Subcutaneous adipose tissue (tissue), 4 donors: Measurements from ENCODE around the gene FBH1. TPM values are rescaled to one million over a fixed set of nuclear protein-coding genes. Genes with fewer than 3 reads are reported as not detected.

Source experiments
- CTCF ChIP-seq: fragments of 450-650 bp; IDR thresholded peaks from one replicate; pipeline ENCODE4 v1.5.1; 2016; ENCODE audit warnings: low read depth, mild to moderate bottlenecking, control low read depth, antibody characterized with exemption, moderate library complexity
- total RNA-seq, 4 donors: library from RNA; depleted of rRNA; stranded (reverse); fragments of >200 nt; gene quantifications; one replicate each; pipeline ENCODE4 v1.1.0, GENCODE V29; 2016

FBH1 gene
- total RNA-seq, 4 donors from 2014 or later: 68.2 to 113 (median 75.7) TPM

GRCh38 chr10:5951167-5951711 is 61.2 kb downstream of the FBH1 start:
- TF ChIP-seq CTCF: no peak

DNA sequence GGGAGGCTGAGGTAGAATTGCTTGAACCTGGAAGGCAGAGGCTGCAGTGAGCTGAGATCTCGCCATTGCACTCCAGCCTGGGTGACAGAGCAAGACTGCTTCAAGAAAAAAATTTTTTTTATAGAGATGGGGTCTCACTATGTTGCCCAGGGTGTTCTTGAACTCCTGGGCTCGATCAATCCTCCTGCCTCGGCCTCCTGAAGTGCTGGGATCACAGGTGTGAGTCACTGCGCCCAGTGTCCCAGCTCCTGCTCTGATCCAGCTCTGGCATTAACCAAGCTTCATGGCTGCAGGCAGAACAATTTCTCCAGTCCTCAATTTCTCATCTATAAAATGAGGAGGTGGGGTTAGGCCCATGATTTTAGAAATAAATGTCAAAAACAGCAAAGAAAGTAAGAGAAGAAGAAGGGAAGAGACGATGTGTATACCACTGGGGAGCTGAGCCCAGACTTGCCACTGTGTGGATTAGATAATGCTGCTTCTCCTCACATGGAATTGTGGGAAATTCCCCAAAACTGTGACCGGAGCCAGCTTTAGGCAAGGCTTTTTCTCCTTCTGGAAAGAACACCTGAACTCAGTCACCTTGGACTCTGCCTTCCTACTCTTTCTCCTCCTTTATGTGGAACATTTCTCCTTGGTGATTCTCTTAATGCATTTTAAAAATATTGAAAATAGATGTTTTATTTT is 61.8 kb downstream of the FBH1 start:
- TF ChIP-seq CTCF: no peak

DNA sequence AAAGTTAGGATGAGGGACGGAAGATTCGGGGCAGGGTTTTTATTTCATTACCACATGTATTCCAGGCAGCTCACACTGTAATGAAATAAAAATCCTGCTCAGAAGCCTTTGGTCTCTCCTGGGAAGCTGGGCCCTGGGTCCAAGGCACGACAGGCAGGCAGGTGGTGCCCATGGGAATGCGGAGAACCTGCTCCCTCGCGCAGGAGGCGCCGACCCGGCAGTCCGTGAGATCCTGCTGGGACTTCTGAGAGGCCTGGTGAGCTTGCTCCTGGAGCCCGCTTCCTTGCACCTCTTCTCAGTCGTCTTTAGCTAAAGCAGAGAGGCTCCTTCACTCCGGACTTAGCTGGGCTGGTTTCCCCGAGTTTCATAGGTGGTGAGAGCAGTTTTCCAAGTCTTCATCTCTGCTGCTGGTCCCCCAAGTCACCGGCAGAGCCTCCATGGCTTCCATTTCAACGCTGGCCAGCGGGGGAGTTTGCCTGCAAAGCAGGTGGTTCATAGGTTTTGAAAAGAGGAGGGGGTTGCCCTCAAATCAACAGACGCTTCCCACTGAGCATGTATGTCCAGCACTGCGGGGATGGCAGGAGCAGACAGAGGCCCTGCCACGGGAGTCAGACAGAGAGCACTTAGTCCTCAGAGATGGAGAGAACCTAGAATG is 62.8 kb downstream of the FBH1 start:
- no peak for TF ChIP-seq CTCF

- TF ChIP-seq CTCF: no peak
These were observed 63.6 kb downstream of the FBH1 start for GRCh38 chr10:5953676-5954075.

DNA sequence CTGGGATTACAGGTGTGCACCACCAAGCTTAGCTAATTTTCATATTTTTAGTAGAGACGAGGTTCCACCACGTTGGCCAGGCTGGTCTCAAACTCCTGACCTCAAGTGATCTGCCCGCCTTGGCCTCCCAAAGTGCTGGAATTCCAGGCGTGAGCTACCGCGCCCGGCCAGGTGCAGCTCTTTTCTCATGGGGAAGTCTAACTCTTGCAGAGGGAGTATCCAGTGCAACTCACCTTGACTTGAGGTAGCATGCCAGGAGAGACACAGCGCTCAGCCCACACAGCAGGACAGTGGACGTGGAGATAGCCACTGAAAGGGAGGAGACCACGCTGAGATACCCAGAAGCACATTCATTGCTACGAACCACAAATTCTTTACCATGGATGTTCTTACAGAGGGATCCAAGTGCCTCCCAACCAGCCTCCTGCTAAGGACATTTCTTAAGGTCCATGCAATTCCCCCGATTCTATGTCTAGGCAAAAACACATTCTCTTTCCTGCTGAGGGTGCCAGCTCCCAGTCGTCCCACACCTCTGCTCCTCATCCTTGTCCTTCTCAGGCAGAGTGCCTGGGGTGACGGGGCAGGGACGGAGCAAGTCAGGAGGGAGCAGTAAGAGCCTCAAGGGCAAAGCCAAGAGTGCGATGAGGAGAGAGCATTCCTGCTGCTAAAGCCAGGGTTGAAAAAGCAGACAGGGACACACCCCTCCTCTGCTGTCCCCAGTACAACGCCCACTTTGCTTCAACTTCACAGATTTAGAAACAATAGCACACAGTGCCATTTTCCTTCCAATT is 66.3 kb downstream of the FBH1 start:
- no peak for TF ChIP-seq CTCF

DNA sequence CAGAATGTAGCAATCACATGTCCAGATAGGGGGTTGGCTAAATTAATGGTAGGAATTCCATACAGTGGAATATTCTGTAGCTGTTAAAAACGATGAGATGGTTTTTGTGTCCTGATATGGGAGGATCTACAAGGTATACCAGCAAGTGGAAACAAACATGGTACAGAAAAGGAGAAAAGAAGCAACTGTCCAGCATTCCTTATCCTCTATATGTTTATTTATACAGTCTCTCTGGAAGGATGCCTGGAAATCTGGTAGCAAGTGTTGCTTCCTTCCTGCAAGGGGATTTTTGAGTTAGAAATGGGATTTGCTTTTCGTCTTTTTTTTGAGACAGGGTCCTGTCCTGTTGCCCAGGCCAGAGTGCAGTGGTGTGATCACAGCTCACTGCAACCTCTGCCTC is 68.0 kb downstream of the FBH1 start:
- no peak for TF ChIP-seq CTCF

DNA sequence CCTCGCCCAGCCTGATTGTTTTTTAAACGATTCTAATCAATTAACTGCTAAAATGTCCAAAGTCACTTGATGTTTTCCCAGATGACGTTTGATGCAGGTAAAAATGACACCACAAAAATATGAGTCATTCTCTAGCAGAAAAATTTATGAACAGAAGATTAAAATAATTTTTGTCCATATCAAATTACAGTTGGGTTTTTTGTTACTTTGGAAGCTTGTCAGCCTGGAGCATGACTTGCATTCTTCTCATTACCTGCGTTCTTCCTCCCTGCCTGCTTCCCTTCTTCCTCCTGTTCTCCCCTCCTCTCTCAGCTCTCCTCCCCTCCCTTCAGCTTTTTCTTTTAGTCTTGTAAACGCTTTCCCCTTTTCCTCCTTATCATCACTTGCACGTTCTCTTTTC is 68.6 kb downstream of the FBH1 start:
- TF ChIP-seq CTCF: no peak
